ENCODE data around the gene SQSTM1. TPM values are rescaled to one million over a fixed set of nuclear protein-coding genes. Genes with fewer than 3 reads are reported as not detected.

SQSTM1 gene
- total RNA-seq, 2 experiments from 2014 or later = 79.6 to 93.0 TPM

- H3K36me3 Mint-ChIP-seq (ENCODE audit: low read depth) = peaks cover 8% of the 10 kb centered on the region
- DNase-seq = no peak
- H3K4me3 Mint-ChIP-seq = peak overlapping the region; percentile 83
Observed at GRCh38 chr5:179803651-179804554, 16.8 kb upstream of the SQSTM1 start.

GRCh38 chr5:179804555-179804947 is 16.2 kb upstream of the SQSTM1 start:
- Mint-ChIP-seq H3K27me3 (no peaks in the 10 kb centered on the region), H3K9me3 (no peaks in the 10 kb centered on the region), H3K4me3 (peak overlapping the region; percentile 83), H3K4me1 (peaks cover 30% of the 10 kb centered on the region), H3K36me3 (ENCODE audit: low read depth) (peaks cover 4% of the 10 kb centered on the region), H3K27ac (peak overlapping the region; percentile 90)
- ChIA-PET CTCF (interaction anchor here (1.6 kb wide), 1 partner anchor 16 kb away, joined by 3 read pairs; the partner anchor contains the start of gene SQSTM1), POLR2A (no interaction called here)
- no peak for DNase-seq

More at GRCh38 chr5:179803651-179804554, 16.8 kb upstream of the SQSTM1 start:
- Mint-ChIP-seq H3K9me3 (no peaks in the 10 kb centered on the region), H3K27me3 (no peaks in the 10 kb centered on the region), H3K4me1 (peaks cover 30% of the 10 kb centered on the region), H3K27ac (peak overlapping the region; percentile 90)
- ChIA-PET CTCF (interaction anchor here (0.6 to 2.5 kb wide), 3 partner anchors 17 to 103 kb away, joined by 3 to 8 read pairs (median 3); partner anchors contain the start of gene SQSTM1), POLR2A (no interaction called here)

- Mint-ChIP-seq H3K4me3 (peak overlapping the region; percentile 83), H3K27me3 (no peaks in the 10 kb centered on the region), H3K36me3 (ENCODE audit: low read depth) (peaks cover 2% of the 10 kb centered on the region), H3K9me3 (no peaks in the 10 kb centered on the region), H3K27ac (peak overlapping the region; percentile 90), H3K4me1 (peaks cover 30% of the 10 kb centered on the region)
- ChIA-PET CTCF (interaction anchor here (0.5 kb wide), 1 partner anchor 134 kb away, joined by 3 read pairs; no protein-coding TSS in a partner anchor), POLR2A (no interaction called here)
- no peak for DNase-seq
Observed at GRCh38 chr5:179805070-179805528, 15.6 kb upstream of the SQSTM1 start.

- CTCF ChIA-PET = interaction anchor here (0.5 to 1.0 kb wide), 2 partner anchors 69 to 135 kb away, joined by 3 read pairs; no protein-coding TSS in a partner anchor
- H3K9me3 Mint-ChIP-seq = no peaks in the 10 kb centered on the region
Observed at GRCh38 chr5:179805529-179806249, 15.0 kb upstream of the SQSTM1 start.

GRCh38 chr5:179806250-179807048 is 14.3 kb upstream of the SQSTM1 start, which contains the start of gene MGAT4B:
Gene MGAT4B (minus strand): TSS chr5:179806866. CDS start chr5:179806583, 283 bp downstream.
- DNase-seq = peak; percentile 64
- ChIA-PET CTCF (interaction anchor here (1.0 kb wide), 1 partner anchor 70 kb away, joined by 3 read pairs; no protein-coding TSS in a partner anchor), POLR2A (no interaction called here)
- Mint-ChIP-seq H3K36me3 (ENCODE audit: low read depth) (peaks cover 4% of the 10 kb centered on the region), H3K4me3 (peak within 1 kb of the TSS; percentile 74), H3K4me1 (peaks cover 31% of the 10 kb centered on the region), H3K27me3 (no peaks in the 10 kb centered on the region), H3K27ac (peak within 1 kb of the TSS; percentile 83), H3K9me3 (no peaks in the 10 kb centered on the region)

More at GRCh38 chr5:179805529-179806249, 15.0 kb upstream of the SQSTM1 start:
- POLR2A ChIA-PET = no interaction called here
- Mint-ChIP-seq H3K4me1 (peaks cover 31% of the 10 kb centered on the region), H3K27me3 (no peaks in the 10 kb centered on the region), H3K27ac (peak overlapping the region; percentile 90), H3K36me3 (ENCODE audit: low read depth) (peaks cover 2% of the 10 kb centered on the region), H3K4me3 (peak overlapping the region; percentile 83)
- peak; percentile 51 for DNase-seq

GRCh38 chr5:179812135-179812825 is 8.4 kb upstream of the SQSTM1 start:
- POLR2A ChIA-PET = no interaction called here
- H3K4me3 Mint-ChIP-seq = no peak overlapping the region
- H3K27ac Mint-ChIP-seq = no peak overlapping the region
- H3K9me3 Mint-ChIP-seq = no peaks in the 10 kb centered on the region
- H3K27me3 Mint-ChIP-seq = no peaks in the 10 kb centered on the region
- H3K4me1 Mint-ChIP-seq = peaks cover 8% of the 10 kb centered on the region
- CTCF ChIA-PET = interaction anchor here (1.1 to 2.1 kb wide), 2 partner anchors 13 to 49 kb away, joined by 3 to 7 read pairs; no protein-coding TSS in a partner anchor
- H3K36me3 Mint-ChIP-seq (ENCODE audit: low read depth) = peaks cover 19% of the 10 kb centered on the region
- no peak for DNase-seq

GRCh38 chr5:179812997-179813607 is 7.6 kb upstream of the SQSTM1 start:
- no peak for DNase-seq
- POLR2A ChIA-PET = no interaction called here
- H3K27me3 Mint-ChIP-seq = no peaks in the 10 kb centered on the region
- CTCF ChIA-PET = interaction anchor here (0.6 to 2.1 kb wide), 6 partner anchors 11 to 285 kb away, joined by 3 to 7 read pairs (median 3); no protein-coding TSS in a partner anchor
- peaks cover 11% of the 10 kb centered on the region for H3K4me1 Mint-ChIP-seq
- no peak overlapping the region for H3K27ac Mint-ChIP-seq
- H3K9me3 Mint-ChIP-seq = no peaks in the 10 kb centered on the region
- H3K4me3 Mint-ChIP-seq = no peak overlapping the region
- H3K36me3 Mint-ChIP-seq (ENCODE audit: low read depth) = peaks cover 19% of the 10 kb centered on the region

GRCh38 chr5:179814090-179814489 is 6.6 kb upstream of the SQSTM1 start:
- H3K4me3 Mint-ChIP-seq = no peak overlapping the region
- H3K4me1 Mint-ChIP-seq = peaks cover 17% of the 10 kb centered on the region
- H3K9me3 Mint-ChIP-seq = no peaks in the 10 kb centered on the region
- POLR2A ChIA-PET = no interaction called here
- peaks cover 19% of the 10 kb centered on the region for H3K36me3 Mint-ChIP-seq (ENCODE audit: low read depth)
- DNase-seq = no peak
- no peaks in the 10 kb centered on the region for H3K27me3 Mint-ChIP-seq
- H3K27ac Mint-ChIP-seq = no peak overlapping the region
- CTCF ChIA-PET = interaction anchor here (0.6 to 2.1 kb wide), 3 partner anchors 12 to 65 kb away, joined by 3 to 7 read pairs (median 3); no protein-coding TSS in a partner anchor

GRCh38 chr5:179815491-179816249 is 5.0 kb upstream of the SQSTM1 start:
- H3K36me3 Mint-ChIP-seq (ENCODE audit: low read depth) = peaks cover 19% of the 10 kb centered on the region
- peaks cover 27% of the 10 kb centered on the region for H3K4me1 Mint-ChIP-seq
- no peak overlapping the region for H3K27ac Mint-ChIP-seq
- ChIA-PET POLR2A (no interaction called here), CTCF (interaction anchor here (0.6 to 2.8 kb wide), 3 partner anchors 14 to 980 kb away, joined by 3 to 11 read pairs (median 8); no protein-coding TSS in a partner anchor)
- DNase-seq = no peak
- no peaks in the 10 kb centered on the region for H3K27me3 Mint-ChIP-seq
- peak overlapping the region; percentile 3 for H3K4me3 Mint-ChIP-seq
- H3K9me3 Mint-ChIP-seq = no peaks in the 10 kb centered on the region

GRCh38 chr5:179816401-179816795 is 4.3 kb upstream of the SQSTM1 start:
- Mint-ChIP-seq H3K27ac (no peak overlapping the region), H3K4me1 (peaks cover 27% of the 10 kb centered on the region), H3K36me3 (ENCODE audit: low read depth) (peaks cover 17% of the 10 kb centered on the region), H3K9me3 (no peaks in the 10 kb centered on the region), H3K27me3 (no peaks in the 10 kb centered on the region), H3K4me3 (no peak overlapping the region)
- DNase-seq = no peak
- POLR2A ChIA-PET = no interaction called here
- CTCF ChIA-PET = interaction anchor here (0.6 to 2.8 kb wide), 3 partner anchors 15 to 980 kb away, joined by 3 to 11 read pairs (median 8); no protein-coding TSS in a partner anchor
